HepG2 (cell line): ENCODE measurements around the gene ESAM. TPM values are rescaled to one million over a fixed set of nuclear protein-coding genes. Genes with fewer than 3 reads are reported as not detected.

Source experiments
- ATRX ChIP-seq: sonication (generic); formaldehyde crosslinking; IDR thresholded peaks from 2 replicates; pipeline ENCODE4 v1.4.0; 2020; ENCODE audit warnings: missing genetic modification reagents, borderline replicate concordance
- CERS6 ChIP-seq: sonication (generic); formaldehyde crosslinking; IDR thresholded peaks from 2 replicates; pipeline ENCODE4 v1.5.0; 2020; ENCODE audit warnings: missing genetic modification reagents
- IKZF5 ChIP-seq: IDR thresholded peaks from 2 replicates; pipeline ENCODE4 v1.6.1; 2018; ENCODE audit warnings: missing genetic modification reagents, mild to moderate bottlenecking, missing compliant biosample characterization
- KAT8 ChIP-seq: IDR thresholded peaks from 2 replicates; pipeline ENCODE4 v1.6.1; 2016; ENCODE audit warnings: missing genetic modification reagents, missing compliant biosample characterization
- MAF1 ChIP-seq: sonication (generic); formaldehyde crosslinking; IDR thresholded peaks from 2 replicates; pipeline ENCODE4 v1.5.0; 2020; ENCODE audit warnings: missing genetic modification reagents, borderline replicate concordance
- MYPOP ChIP-seq: sonication (generic); formaldehyde crosslinking; IDR thresholded peaks from 2 replicates; pipeline ENCODE4 v1.8.1; 2023; ENCODE audit warnings: mild to moderate bottlenecking, moderate library complexity, missing genetic modification reagents
- NCOA1 ChIP-seq: sonication (generic); formaldehyde crosslinking; IDR thresholded peaks from 2 replicates; pipeline ENCODE4 v1.9.0; 2021; ENCODE audit warnings: missing genetic modification reagents
- PAX8 ChIP-seq: sonication (generic); formaldehyde crosslinking; IDR thresholded peaks from 2 replicates; pipeline ENCODE4 v1.8.0; 2022; ENCODE audit warnings: mild to moderate bottlenecking, missing genetic modification reagents, borderline replicate concordance
- PREB ChIP-seq: sonication (generic); formaldehyde crosslinking; IDR thresholded peaks from 2 replicates; pipeline ENCODE4 v1.4.0; 2020; ENCODE audit warnings: missing genetic modification reagents
- RAD51 ChIP-seq: fragments of 450-650 bp; IDR thresholded peaks from 2 replicates; pipeline ENCODE4 v1.6.1; 2016; ENCODE audit warnings: borderline replicate concordance
- REPIN1 ChIP-seq: sonication (generic); formaldehyde crosslinking; IDR thresholded peaks from 2 replicates; pipeline ENCODE4 v1.8.0; 2022; ENCODE audit warnings: missing genetic modification reagents, low read depth, mild to moderate bottlenecking, borderline replicate concordance
- SETDB1 ChIP-seq: sonication (generic); formaldehyde crosslinking; IDR thresholded peaks from 2 replicates; pipeline ENCODE4 v1.5.1; 2020; ENCODE audit warnings: missing genetic modification reagents, mild to moderate bottlenecking, borderline replicate concordance
- TFAP4 ChIP-seq: sonication (generic); IDR thresholded peaks from 2 replicates; pipeline ENCODE4 v1.6.1; 2016; ENCODE audit warnings: low read depth, borderline replicate concordance
- ZFP41 ChIP-seq: sonication (generic); formaldehyde crosslinking; IDR thresholded peaks from 2 replicates; pipeline ENCODE4 v1.4.0; 2020; ENCODE audit warnings: mild to moderate bottlenecking, missing genetic modification reagents, borderline replicate concordance
- ZGPAT ChIP-seq: IDR thresholded peaks from 2 replicates; pipeline ENCODE4 v1.6.1; 2016; ENCODE audit warnings: mild to moderate bottlenecking
- ZNF136 ChIP-seq: sonication (generic); formaldehyde crosslinking; IDR thresholded peaks from 2 replicates; pipeline ENCODE4 v1.8.1; 2022; ENCODE audit warnings: low read depth, mild to moderate bottlenecking, moderate library complexity, missing genetic modification reagents
- ZNF205 ChIP-seq: IDR thresholded peaks from 2 replicates; pipeline ENCODE4 v1.6.1; 2018; ENCODE audit warnings: missing biosample characterization, missing genetic modification reagents
- ZNF639 ChIP-seq: conservative IDR thresholded peaks from 2 replicates; pipeline ENCODE4 v1.6.1; 2018; ENCODE audit warnings: missing genetic modification reagents
- ZNF672 ChIP-seq: sonication (generic); formaldehyde crosslinking; IDR thresholded peaks from 2 replicates; pipeline ENCODE4 v1.8.1; 2022; ENCODE audit warnings: missing genetic modification reagents
- ZSCAN31 ChIP-seq: sonication (generic); formaldehyde crosslinking; IDR thresholded peaks from 2 replicates; pipeline ENCODE4 v1.5.0; 2020; ENCODE audit warnings: low read depth, mild to moderate bottlenecking, missing genetic modification reagents
- polyA plus RNA-seq, 8 experiments: library from polyadenylated mRNA; depleted of rRNA in 3 of 8; stranded (reverse) in 7 of 8; unstranded in 1 of 8; fragments of >200 nt; fragmentation: Illumina TruSeq in 4 of 8; extraction: Trizol in 4 of 8; gene quantifications; 2 replicates each; pipeline versions ENCODE4 v1.2.1 to v1.2.3, GENCODE V29; 2011 to 2016; ENCODE audit warnings: low read depth in 4 of 8, missing spikeins in 1 of 8, mixed read lengths in 1 of 8; ENCODE audit not compliant: insufficient read depth in 1 of 8
- total RNA-seq, 5 experiments: library from RNA; depleted of rRNA; stranded (reverse); fragments of >200 nt; fragmentation: Illumina TruSeq; extraction: Trizol; gene quantifications; 2 replicates each; pipeline ENCODE4 v1.2.3, GENCODE V29; 2016; ENCODE audit warnings: low read depth in 1 of 5

The ESAM gene
- total and polyA plus RNA-seq, 2 of the 13 experiments (the other 11 are each of a cell fraction or from before 2014, with no cell fraction given): 1.2 to 6.8 TPM

GRCh38 chr11:124758355-124759265 lies 3.5 kb downstream of the ESAM start (continued):
- TF ChIP-seq ZNF136 (CRISPR knock-in tag) (no peak), SETDB1 (CRISPR knock-in tag) (no peak), MYPOP (CRISPR knock-in tag) (peak; percentile 32; the same call in 1 of the 2 replicates), NCOA1 (no peak), TFAP4 (peak; percentile 31; the same call in 1 of the 2 replicates), MAF1 (no peak), ZNF639 (CRISPR knock-in tag) (no peak), PREB (CRISPR knock-in tag) (no peak), CERS6 (CRISPR knock-in tag) (no peak), KAT8 (CRISPR knock-in tag) (peak; percentile 26; the same call in 1 of the 2 replicates), IKZF5 (CRISPR knock-in tag) (0 out of 2 replicates have a peak, but pooled peaks have one; percentile 17), ZFP41 (CRISPR knock-in tag) (no peak), REPIN1 (CRISPR knock-in tag) (no peak), PAX8 (no peak), ZGPAT (CRISPR knock-in tag) (peak; percentile 27; the same call in 1 of the 2 replicates), ZNF205 (no peak), ZSCAN31 (0 out of 2 replicates have a peak, but pooled peaks have one; percentile 35), ATRX (CRISPR knock-in tag) (no peak), ZNF672 (no peak), RAD51 (no peak)
